Measurements from ENCODE around the gene LTB.

Gene LTB

GRCh38 chr6:31585491-31585890 lies 3.3 kb upstream of the LTB start:
- ChIA-PET CTCF (interaction anchor here (1.3 to 13.5 kb wide), 2 partner anchors 8 to 11 kb away, joined by 4 to 149 read pairs; partner anchors contain the start of gene NCR3), POLR2A (interaction anchor here (1.1 to 1.7 kb wide), 2 partner anchors 9 to 11 kb away, joined by 3 read pairs; no protein-coding TSS in a partner anchor)
- TF ChIP-seq FOXK2 (IDR thresholded peaks at IDR 0.05) (no peak), LEF1 (IDR thresholded peaks at IDR 0.05; ENCODE audit: borderline replicate concordance) (no peak), SUZ12 (IDR thresholded peaks at IDR 0.05) (no peak), TARDBP (IDR thresholded peaks at IDR 0.05) (no peak), FOXM1 (IDR thresholded peaks at IDR 0.05; ENCODE audit: borderline replicate concordance) (no peak)
- DNase-seq (ENCODE audit: extremely low spot score): peak; percentile 60

GRCh38 chr6:31581434-31582229 lies 592 bp downstream of the LTB start:
- DNase-seq (ENCODE audit: extremely low spot score): no peak
- CTCF ChIA-PET: interaction anchor here (0.7 to 13.5 kb wide), 4 partner anchors 9 to 32 kb away, joined by 3 to 149 read pairs (median 8); partner anchors contain the start of gene NCR3
- POLR2A ChIA-PET: interaction anchor here (0.9 to 3.5 kb wide), 6 partner anchors 11 to 83 kb away, joined by 3 to 23 read pairs (median 3); partner anchors contain the start of genes DDX39B and GPANK1
- TF ChIP-seq ELF4 (IDR thresholded peaks at IDR 0.05) (no peak), SUZ12 (IDR thresholded peaks at IDR 0.05) (no peak), FOXM1 (IDR thresholded peaks at IDR 0.05; ENCODE audit: borderline replicate concordance) (no peak)

- TF ChIP-seq L3MBTL2 (conservative IDR thresholded peaks at IDR 0.05): peak; percentile 86
- TF ChIP-seq HDGF (IDR thresholded peaks at IDR 0.05; ENCODE audit: borderline replicate concordance): no peak
- TF ChIP-seq ELF4 (IDR thresholded peaks at IDR 0.05): no peak
- TF ChIP-seq TARDBP (IDR thresholded peaks at IDR 0.05): 0 out of 2 replicates have a peak, but pooled peaks have one; percentile 8
- ChIA-PET CTCF (interaction anchor here (1.0 to 13.5 kb wide), 5 partner anchors 9 to 32 kb away, joined by 5 to 149 read pairs (median 7); partner anchors contain the start of gene NCR3), POLR2A (interaction anchor here (0.6 to 3.5 kb wide), 11 partner anchors 10 to 133 kb away, joined by 3 to 23 read pairs (median 3); partner anchors contain the start of genes ATP6V1G2, DDX39B, GPANK1 and NCR3)
- DNase-seq (ENCODE audit: extremely low spot score): peak; percentile 96
Measured at GRCh38 chr6:31580807-31581433, 1.3 kb downstream of the LTB start.

GRCh38 chr6:31580438-31580740 lies 1.8 kb downstream of the LTB start:
- ChIA-PET POLR2A (interaction anchor here (0.6 to 3.5 kb wide), 8 partner anchors 9 to 133 kb away, joined by 3 to 23 read pairs (median 4); partner anchors contain the start of genes ATP6V1G2, DDX39B, NCR3 and NFKBIL1), CTCF (interaction anchor here (0.6 to 13.5 kb wide), 6 partner anchors 9 to 85 kb away, joined by 3 to 149 read pairs (median 6); partner anchors contain the start of gene NCR3)
- no peak for DNase-seq (ENCODE audit: extremely low spot score)
- TF ChIP-seq FOXM1 (IDR thresholded peaks at IDR 0.05; ENCODE audit: borderline replicate concordance): no peak

- no peak for TF ChIP-seq SP1 (IDR thresholded peaks at IDR 0.05)
- no peak for TF ChIP-seq BHLHE40 (IDR thresholded peaks at IDR 0.05; ENCODE audit: borderline replicate concordance)
- TF ChIP-seq FOXK2 (IDR thresholded peaks at IDR 0.05): no peak
- no peak for TF ChIP-seq ARNT (IDR thresholded peaks at IDR 0.05)
- TF ChIP-seq FOXA1 (IDR thresholded peaks at IDR 0.05): no peak
- no peak for TF ChIP-seq ZNF384 (IDR thresholded peaks at IDR 0.05)
- no peak for TF ChIP-seq PKNOX1 (IDR thresholded peaks at IDR 0.05)
- no peak for TF ChIP-seq SUZ12 (IDR thresholded peaks at IDR 0.05)
- no peak for TF ChIP-seq NFRKB (IDR thresholded peaks at IDR 0.05)
- TF ChIP-seq LEF1 (IDR thresholded peaks at IDR 0.05; ENCODE audit: borderline replicate concordance): no peak
- TF ChIP-seq L3MBTL2 (conservative IDR thresholded peaks at IDR 0.05): no peak
- no peak for TF ChIP-seq HDGF (IDR thresholded peaks at IDR 0.05; ENCODE audit: borderline replicate concordance)
- no peak for TF ChIP-seq ELF4 (IDR thresholded peaks at IDR 0.05)
- TF ChIP-seq TARDBP (IDR thresholded peaks at IDR 0.05): no peak
- no peak for TF ChIP-seq FOXM1 (IDR thresholded peaks at IDR 0.05; ENCODE audit: borderline replicate concordance)
- TF ChIP-seq CTBP1 (IDR thresholded peaks at IDR 0.05; ENCODE audit: borderline replicate concordance): no peak
- DNase-seq (ENCODE audit: extremely low spot score): no peak
- ChIA-PET CTCF (interaction anchor here (0.6 to 13.5 kb wide), 6 partner anchors 9 to 85 kb away, joined by 3 to 149 read pairs (median 6); partner anchors contain the start of gene NCR3), POLR2A (interaction anchor here (0.6 to 3.5 kb wide), 5 partner anchors 13 to 38 kb away, joined by 3 to 23 read pairs (median 4); partner anchors contain the start of genes ATP6V1G2, DDX39B, NCR3 and NFKBIL1)
Measured at GRCh38 chr6:31579546-31580437, 2.4 kb downstream of the LTB start.

GRCh38 chr6:31579119-31579505 lies 3.1 kb downstream of the LTB start:
- ChIA-PET POLR2A (no interaction called here), CTCF (interaction anchor here (13.5 kb wide), 1 partner anchor 17 kb away, joined by 149 read pairs; the partner anchor contains the start of gene NCR3)
- no peak for DNase-seq (ENCODE audit: extremely low spot score)
- TF ChIP-seq LEF1 (IDR thresholded peaks at IDR 0.05; ENCODE audit: borderline replicate concordance): no peak
- TF ChIP-seq HDGF (IDR thresholded peaks at IDR 0.05; ENCODE audit: borderline replicate concordance): no peak
- no peak for TF ChIP-seq SP1 (IDR thresholded peaks at IDR 0.05)
- no peak for TF ChIP-seq FOXK2 (IDR thresholded peaks at IDR 0.05)
- TF ChIP-seq TARDBP (IDR thresholded peaks at IDR 0.05): no peak
- TF ChIP-seq NFRKB (IDR thresholded peaks at IDR 0.05): no peak
- TF ChIP-seq FOXM1 (IDR thresholded peaks at IDR 0.05; ENCODE audit: borderline replicate concordance): no peak
